Psoas muscle (tissue), 8 donors: Measurements from ENCODE around the gene CORO2B. TPM values are rescaled to one million over a fixed set of nuclear protein-coding genes. Genes with fewer than 3 reads are reported as not detected.

ENCODE experiments used
- ATAC-seq, 4 donors: fragments of 200-7000 bp; cut with Tn5 transposase; one replicate each; pipeline ENCODE4 v1.9.1; 2020; ENCODE audit warnings: moderate library complexity in 3 of 4, mild to moderate bottlenecking in 2 of 4
- DNase-seq, 2 donors: peaks; one replicate each; pipeline ENCODE4 v3.0.0-alpha.2; 2020
- H3K27ac ChIP-seq: fragments of 200-600 bp; one replicate; pipeline ENCODE4 v1.8.0; 2022
- H3K27me3 ChIP-seq, 3 donors: fragments of 200-600 bp in 1 of 3; one replicate each; pipeline versions ENCODE4 v1.6.1 to v1.8.0; 2013 to 2022; ENCODE audit warnings: low read length in 2 of 3, mild to moderate bottlenecking in 2 of 3, moderate library complexity in 1 of 3; ENCODE audit not compliant: insufficient read depth in 3 of 3
- H3K36me3 ChIP-seq, 2 donors: fragments of 200-600 bp in 1 of 2; one replicate each; pipeline versions ENCODE4 v1.6.1 to v1.8.0; 2013 to 2022; ENCODE audit warnings: low read depth in 1 of 2, mild to moderate bottlenecking in 1 of 2, moderate library complexity in 1 of 2; ENCODE audit not compliant: insufficient read depth in 1 of 2
- H3K4me1 ChIP-seq: fragments of 200-600 bp; one replicate; pipeline ENCODE4 v1.8.0; 2022
- H3K4me3 ChIP-seq: fragments of 200-600 bp; one replicate; pipeline ENCODE4 v1.8.0; 2022; ENCODE audit warnings: mild to moderate bottlenecking
- H3K9me3 ChIP-seq: fragments of 200-600 bp; one replicate; pipeline ENCODE4 v1.8.0; 2022
- CTCF ChIP-seq: fragments of 200-600 bp; IDR thresholded peaks from one replicate; pipeline ENCODE4 v1.8.0; 2022; ENCODE audit warnings: antibody characterized with exemption
- WGBS, 3 donors: extraction: QIAGEN DNeasy Blood & Tissue Kit; methylation state at CpG; one replicate each; pipeline versions ENCODE4 v1.1.6 to v1.1.7; 2013; 5-methylcytosine and 5-hydroxymethylcytosine counted together
- intact Hi-C, 2 donors: fragments of 100-400 bp; cut with DNase I; formaldehyde crosslinking; loops; one replicate each; pipeline versions ENCODE4 v1.11.0 to v1.14.2; 2022
- polyA plus RNA-seq, 3 donors: library from polyadenylated mRNA; stranded (reverse); fragments of 200-250 nt; gene quantifications; one replicate each; pipeline ENCODE4 v1.2.3, GENCODE V29; 2013
- total RNA-seq, 4 donors: library from RNA; stranded (reverse); fragmentation: NEBNext Ultra II Directional in 2 of 4; extraction: Animal tissue kit (Norgen Biotek cat#: 25700) in 2 of 4; gene quantifications; one replicate each; pipeline versions ENCODE4 v1.2.1 to v1.2.4, GENCODE V29; 2021 to 2023
- donor health status: healthy with polysubstance abuse.
- donor health status: DM: no; HTN: no; CAD: no; lungs with moderate emphysema.
- donor health status: Bipolar disorder and iron deficiency.
- donor health status: healthy.
- donor health status: DM: yes; HTN: yes; CAD: no.
- donor health status: DM: no; HTN: no; CAD: no.
- donor health status: DM: no; HTN: no; CAD: no.
- donor health status: DM: yes; HTN: yes; CAD: no.

CORO2B gene
- total and polyA plus RNA-seq, 7 donors: 1.1 to 3.2 (median 2.0) TPM

GRCh38 chr15:68706256-68706655 is 127.5 kb downstream of the CORO2B start:
- Histone ChIP-seq H3K36me3 (no peaks in the 10 kb centered on the region), H3K27ac (no peak overlapping the region), H3K4me3 (no peak overlapping the region), H3K4me1 (no peaks in the 10 kb centered on the region), H3K9me3 (no peaks in the 10 kb centered on the region), H3K27me3 (no peaks in the 10 kb centered on the region)
- WGBS, 3 donors: 79 to 86% (median 85%) methylated on average over 4 of the region's 4 CpGs
- TF ChIP-seq CTCF: no peak
- DNase-seq (no peak), ATAC-seq (no peak)
- intact Hi-C loops: no loop called here

GRCh38 chr15:68706931-68707330 is 128.1 kb downstream of the CORO2B start:
- no peaks in the 10 kb centered on the region for H3K36me3 ChIP-seq
- H3K9me3 ChIP-seq: no peaks in the 10 kb centered on the region
- intact Hi-C loops: no loop called here
- no peaks in the 10 kb centered on the region for H3K27me3 ChIP-seq
- H3K4me1 ChIP-seq: no peaks in the 10 kb centered on the region
- DNase-seq: no peak
- no peak overlapping the region for H3K4me3 ChIP-seq
- TF ChIP-seq CTCF: no peak
- no peak for ATAC-seq
- no peak overlapping the region for H3K27ac ChIP-seq
- 70 to 80% (median 75%) methylated on average over 11 of the region's 11 CpGs for WGBS, 3 donors

GRCh38 chr15:68707386-68707785 is 128.6 kb downstream of the CORO2B start:
- ATAC-seq: no peak
- no peaks in the 10 kb centered on the region for H3K27me3 ChIP-seq
- H3K27ac ChIP-seq: no peak overlapping the region
- intact Hi-C loops: no loop called here
- no peak overlapping the region for H3K4me3 ChIP-seq
- no peaks in the 10 kb centered on the region for H3K4me1 ChIP-seq
- WGBS, 3 donors: 57 to 67% (median 60%) methylated on average over 5 of the region's 5 CpGs
- no peak for TF ChIP-seq CTCF
- H3K36me3 ChIP-seq: no peaks in the 10 kb centered on the region
- no peak for DNase-seq
- H3K9me3 ChIP-seq: no peaks in the 10 kb centered on the region

GRCh38 chr15:68709876-68710275 is 131.1 kb downstream of the CORO2B start:
- H3K4me3 ChIP-seq: no peak overlapping the region
- no peaks in the 10 kb centered on the region for H3K27me3 ChIP-seq
- TF ChIP-seq CTCF: no peak
- intact Hi-C loops: no loop called here
- no peaks in the 10 kb centered on the region for H3K9me3 ChIP-seq
- H3K27ac ChIP-seq: no peak overlapping the region
- DNase-seq: no peak
- no peak for ATAC-seq
- no peaks in the 10 kb centered on the region for H3K36me3 ChIP-seq
- no peaks in the 10 kb centered on the region for H3K4me1 ChIP-seq
- 63 to 88% (median 76%) methylated on average over 1 of the region's 1 CpG for WGBS, 3 donors

GRCh38 chr15:68710536-68710935 is 131.7 kb downstream of the CORO2B start:
- no peaks in the 10 kb centered on the region for H3K4me1 ChIP-seq
- DNase-seq (no peak), ATAC-seq (no peak)
- H3K4me3 ChIP-seq: no peak overlapping the region
- WGBS, 3 donors: 92 to 94% (median 92%) methylated on average over 16 of the region's 16 CpGs
- H3K27me3 ChIP-seq: no peaks in the 10 kb centered on the region
- H3K36me3 ChIP-seq: no peaks in the 10 kb centered on the region
- no peak for TF ChIP-seq CTCF
- no peaks in the 10 kb centered on the region for H3K9me3 ChIP-seq
- intact Hi-C loops: no loop called here
- no peak overlapping the region for H3K27ac ChIP-seq
